ENCODE measurements around the gene CD2AP. TPM values are rescaled to one million over a fixed set of nuclear protein-coding genes. Genes with fewer than 3 reads are reported as not detected.

CD2AP gene, protein sequence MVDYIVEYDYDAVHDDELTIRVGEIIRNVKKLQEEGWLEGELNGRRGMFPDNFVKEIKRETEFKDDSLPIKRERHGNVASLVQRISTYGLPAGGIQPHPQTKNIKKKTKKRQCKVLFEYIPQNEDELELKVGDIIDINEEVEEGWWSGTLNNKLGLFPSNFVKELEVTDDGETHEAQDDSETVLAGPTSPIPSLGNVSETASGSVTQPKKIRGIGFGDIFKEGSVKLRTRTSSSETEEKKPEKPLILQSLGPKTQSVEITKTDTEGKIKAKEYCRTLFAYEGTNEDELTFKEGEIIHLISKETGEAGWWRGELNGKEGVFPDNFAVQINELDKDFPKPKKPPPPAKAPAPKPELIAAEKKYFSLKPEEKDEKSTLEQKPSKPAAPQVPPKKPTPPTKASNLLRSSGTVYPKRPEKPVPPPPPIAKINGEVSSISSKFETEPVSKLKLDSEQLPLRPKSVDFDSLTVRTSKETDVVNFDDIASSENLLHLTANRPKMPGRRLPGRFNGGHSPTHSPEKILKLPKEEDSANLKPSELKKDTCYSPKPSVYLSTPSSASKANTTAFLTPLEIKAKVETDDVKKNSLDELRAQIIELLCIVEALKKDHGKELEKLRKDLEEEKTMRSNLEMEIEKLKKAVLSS
- 22.7 TPM for polyA plus RNA-seq (2013, experiment 1 of 4)
- polyA plus RNA-seq (2013, experiment 2 of 4), result 25.5 TPM
- 18.8 TPM for polyA plus RNA-seq (2013, experiment 3 of 4)
- 19.2 TPM for polyA plus RNA-seq (2013, experiment 4 of 4)

DNA sequence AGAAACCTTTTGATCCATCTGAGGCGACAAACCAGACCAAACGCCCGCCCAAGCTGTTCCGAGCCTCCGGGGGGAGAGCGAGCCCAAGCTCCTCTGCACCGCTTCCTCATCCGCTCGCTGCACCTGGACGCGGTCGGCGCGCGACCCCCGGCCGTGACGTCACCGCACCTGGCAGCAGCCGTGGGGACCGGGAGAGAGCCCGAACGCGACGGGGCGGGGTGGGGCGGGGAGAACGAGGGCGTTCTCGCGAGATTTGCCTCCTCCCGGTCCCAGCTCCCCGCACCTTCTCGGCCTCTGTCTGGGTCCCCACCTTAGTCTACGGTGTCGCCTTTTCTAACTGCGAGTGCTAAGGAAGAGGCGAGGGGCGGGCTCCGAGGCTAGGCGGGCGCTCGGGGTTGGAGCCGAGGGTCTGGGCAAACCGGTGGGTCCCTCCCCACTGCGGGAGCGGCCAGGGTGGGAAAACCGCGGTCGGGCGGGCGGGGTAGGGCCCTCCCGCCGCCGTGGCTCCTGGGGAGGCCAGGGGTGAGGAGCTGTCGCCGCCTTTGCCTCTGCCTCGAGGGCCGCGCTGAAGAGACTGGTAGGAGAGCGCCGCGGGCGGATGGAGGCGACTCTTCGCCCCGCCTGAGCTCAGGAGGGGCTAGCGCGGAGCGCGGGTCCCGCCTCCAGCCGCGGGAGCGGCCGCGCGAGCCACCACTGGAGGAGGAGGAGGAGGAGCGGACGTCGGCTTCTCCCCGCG, at the start of gene CD2AP:
Gene CD2AP, plus strand, starts transcription at position 293 of the 736 bp plus-strand sequence. CDS start 456 bp downstream, outside the sequence.
- Histone ChIP-seq H3K27me3 (ENCODE audit: control insufficient read depth, insufficient read depth, low read length, poor library complexity, severe bottlenecking) (peaks cover 6% of the 10 kb centered on the region), H3K9me3 (ENCODE audit: control insufficient read depth, low read length) (no peaks in the 10 kb centered on the region), H3K4me1 (ENCODE audit: control insufficient read depth, insufficient read depth, low read length) (no peaks in the 10 kb centered on the region), H3K4me3 (ENCODE audit: insufficient read depth, low read depth, low read length) (peak within 1 kb of the TSS; percentile 83), H3K36me3 (ENCODE audit: control insufficient read depth, insufficient read depth, low read length) (no peaks in the 10 kb centered on the region), H3K27ac (ENCODE audit: insufficient read depth, low read depth, low read length, poor library complexity, severe bottlenecking) (peak within 1 kb of the TSS; percentile 87)
- 0% methylated on average over 83 of the region's 83 CpGs for WGBS, 2 experiments

DNA sequence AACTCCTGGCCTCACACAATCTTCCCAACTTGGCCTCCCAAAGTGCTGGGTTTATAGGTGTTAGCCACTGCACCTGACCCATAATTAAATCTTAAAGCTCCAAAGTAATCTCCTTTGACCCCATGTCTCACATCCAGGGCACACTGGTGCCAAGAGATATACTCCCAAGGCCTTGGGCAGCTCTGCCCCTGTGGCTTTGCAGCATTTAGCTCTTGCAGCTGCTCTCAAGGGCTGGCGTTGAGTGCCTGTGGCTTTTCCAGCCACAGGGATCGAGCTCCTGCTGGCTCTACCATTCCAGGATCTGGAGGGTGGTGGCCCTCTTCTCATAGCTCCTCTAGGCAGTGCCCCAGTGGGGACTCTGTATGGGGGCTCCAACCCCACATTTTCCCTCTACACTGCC, 49.3 kb upstream of the CD2AP start:
- Histone ChIP-seq H3K27me3 (ENCODE audit: control insufficient read depth, insufficient read depth, low read length, poor library complexity, severe bottlenecking) (no peaks in the 10 kb centered on the region), H3K9me3 (ENCODE audit: control insufficient read depth, low read length) (no peaks in the 10 kb centered on the region), H3K4me1 (ENCODE audit: control insufficient read depth, insufficient read depth, low read length) (no peaks in the 10 kb centered on the region), H3K36me3 (ENCODE audit: control insufficient read depth, insufficient read depth, low read length) (no peaks in the 10 kb centered on the region), H3K4me3 (ENCODE audit: insufficient read depth, low read depth, low read length) (no peak overlapping the region), H3K27ac (ENCODE audit: insufficient read depth, low read depth, low read length, poor library complexity, severe bottlenecking) (no peak overlapping the region)
- 93 to 94% methylated on average over 2 of the region's 2 CpGs for WGBS, 2 experiments

DNA sequence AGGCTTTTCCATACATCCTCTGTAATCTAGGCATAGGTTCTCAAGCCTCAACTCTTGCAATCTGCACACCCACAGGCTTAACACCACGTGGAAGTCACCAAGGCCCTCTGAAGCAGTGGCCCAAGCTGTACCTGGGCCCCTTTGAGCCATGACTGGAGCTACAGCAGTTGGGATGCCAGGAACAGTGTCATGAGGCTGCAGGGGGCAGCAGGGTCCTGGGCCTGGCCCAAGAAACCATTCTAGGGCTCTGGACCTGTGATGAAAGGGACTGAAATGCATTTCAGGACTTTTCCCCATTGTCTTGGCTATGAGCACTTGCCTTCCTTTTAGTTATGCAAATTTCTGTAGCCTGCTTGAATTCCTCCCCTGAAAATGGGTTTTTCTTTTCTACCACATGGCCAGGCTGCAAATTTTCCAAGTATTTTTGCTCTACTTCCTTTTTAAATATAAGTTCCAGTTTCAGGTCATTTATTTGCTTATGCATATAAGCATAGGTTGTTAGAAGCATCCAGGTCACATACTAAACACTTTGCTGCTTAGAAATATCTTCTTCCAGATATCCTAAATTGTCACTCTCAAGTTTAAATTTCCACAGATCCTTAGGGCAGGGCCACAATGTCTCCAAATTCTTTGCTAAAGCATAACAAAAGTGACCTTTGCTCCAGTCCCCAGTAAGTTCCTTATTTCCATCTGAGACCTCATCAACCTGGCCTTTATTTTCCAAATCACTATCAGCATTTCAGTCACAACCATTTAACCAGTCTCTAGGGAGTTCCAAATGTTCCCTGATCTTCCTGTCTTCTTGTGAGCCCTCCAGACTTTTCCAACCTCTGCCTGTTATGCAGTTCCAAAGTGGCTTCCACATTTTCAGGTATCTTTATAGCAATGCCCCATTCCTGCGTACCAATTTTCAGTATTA, 48.6 kb upstream of the CD2AP start:
- Histone ChIP-seq H3K9me3 (ENCODE audit: control insufficient read depth, low read length) (no peaks in the 10 kb centered on the region), H3K27me3 (ENCODE audit: control insufficient read depth, insufficient read depth, low read length, poor library complexity, severe bottlenecking) (no peaks in the 10 kb centered on the region), H3K27ac (ENCODE audit: insufficient read depth, low read depth, low read length, poor library complexity, severe bottlenecking) (no peak overlapping the region), H3K4me3 (ENCODE audit: insufficient read depth, low read depth, low read length) (no peak overlapping the region), H3K4me1 (ENCODE audit: control insufficient read depth, insufficient read depth, low read length) (no peaks in the 10 kb centered on the region), H3K36me3 (ENCODE audit: control insufficient read depth, insufficient read depth, low read length) (no peaks in the 10 kb centered on the region)
- 63 to 65% methylated on average over 2 of the region's 2 CpGs for WGBS, 2 experiments

DNA sequence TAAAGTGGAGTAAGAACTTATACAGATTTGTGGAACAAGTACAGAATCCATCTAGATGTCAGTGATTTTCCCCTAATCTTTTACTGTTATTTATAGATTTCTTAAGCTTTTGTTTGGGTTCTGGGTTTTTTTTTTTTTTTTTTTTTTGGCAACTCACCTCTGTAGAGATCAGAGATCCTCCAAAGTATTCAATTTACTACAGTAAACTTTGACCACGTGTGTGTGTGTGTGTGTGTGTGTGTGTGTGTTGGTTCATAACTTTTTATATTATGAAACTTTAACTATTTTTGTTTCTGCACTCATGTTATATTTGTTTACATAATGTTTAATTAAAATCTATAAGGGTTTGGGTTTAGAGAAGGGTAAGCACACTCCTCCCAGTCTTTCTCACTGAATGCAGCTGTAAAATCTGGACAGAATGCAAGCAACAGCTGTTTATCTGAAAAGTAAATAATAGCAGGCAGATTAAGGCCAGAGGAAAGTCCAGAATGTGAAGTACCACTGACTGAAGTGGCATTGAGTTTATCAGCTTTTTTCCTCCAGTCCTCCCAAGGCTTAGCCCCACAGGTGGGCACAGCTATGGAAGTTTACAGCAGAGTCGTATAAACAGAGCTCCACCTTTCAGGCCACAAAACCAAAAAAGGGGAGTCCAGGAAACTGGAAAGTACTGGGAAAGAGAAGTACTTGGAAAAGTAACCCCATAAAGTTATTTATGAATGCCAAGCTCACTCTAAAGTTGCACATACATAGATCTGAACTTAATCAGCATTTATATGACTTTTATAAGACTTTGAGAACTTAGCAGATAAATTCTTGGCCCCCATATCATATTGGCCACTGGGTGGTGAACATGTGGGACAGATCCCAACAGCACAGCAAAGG, 43.0 kb upstream of the CD2AP start:
- WGBS, 2 experiments, result 79% methylated on average over 1 of the region's 2 CpGs; no CpG with 5 or more reads in 1 of the 2 experiments
- H3K27ac ChIP-seq (ENCODE audit: insufficient read depth, low read depth, low read length, poor library complexity, severe bottlenecking), result no peak overlapping the region
- H3K27me3 ChIP-seq (ENCODE audit: control insufficient read depth, insufficient read depth, low read length, poor library complexity, severe bottlenecking), result no peaks in the 10 kb centered on the region
- no peaks in the 10 kb centered on the region for H3K36me3 ChIP-seq (ENCODE audit: control insufficient read depth, insufficient read depth, low read length)
- H3K4me3 ChIP-seq (ENCODE audit: insufficient read depth, low read depth, low read length), result no peak overlapping the region
- no peaks in the 10 kb centered on the region for H3K4me1 ChIP-seq (ENCODE audit: control insufficient read depth, insufficient read depth, low read length)
- H3K9me3 ChIP-seq (ENCODE audit: control insufficient read depth, low read length), result no peaks in the 10 kb centered on the region

DNA sequence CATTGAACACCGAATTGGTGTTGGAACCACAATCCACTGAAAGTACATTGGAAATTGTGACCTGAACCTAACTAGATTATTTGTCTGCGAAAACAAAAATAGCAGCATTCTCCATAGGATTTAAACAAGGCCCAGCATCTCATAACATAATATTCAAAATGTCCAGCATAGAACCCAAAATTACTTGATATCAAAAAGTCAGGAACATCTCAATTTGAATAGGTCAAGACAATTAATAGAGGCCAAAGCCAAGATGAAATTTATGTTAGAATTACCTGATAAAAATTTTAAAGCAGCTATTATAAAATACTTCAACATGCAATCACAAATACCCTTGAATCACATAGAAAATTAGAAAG, 42.4 kb upstream of the CD2AP start:
- 96 to 98% methylated on average over 2 of the region's 2 CpGs for WGBS, 2 experiments
- Histone ChIP-seq H3K36me3 (ENCODE audit: control insufficient read depth, insufficient read depth, low read length) (no peaks in the 10 kb centered on the region), H3K9me3 (ENCODE audit: control insufficient read depth, low read length) (no peaks in the 10 kb centered on the region), H3K27me3 (ENCODE audit: control insufficient read depth, insufficient read depth, low read length, poor library complexity, severe bottlenecking) (no peaks in the 10 kb centered on the region), H3K4me3 (ENCODE audit: insufficient read depth, low read depth, low read length) (no peak overlapping the region), H3K27ac (ENCODE audit: insufficient read depth, low read depth, low read length, poor library complexity, severe bottlenecking) (no peak overlapping the region), H3K4me1 (ENCODE audit: control insufficient read depth, insufficient read depth, low read length) (no peaks in the 10 kb centered on the region)

DNA sequence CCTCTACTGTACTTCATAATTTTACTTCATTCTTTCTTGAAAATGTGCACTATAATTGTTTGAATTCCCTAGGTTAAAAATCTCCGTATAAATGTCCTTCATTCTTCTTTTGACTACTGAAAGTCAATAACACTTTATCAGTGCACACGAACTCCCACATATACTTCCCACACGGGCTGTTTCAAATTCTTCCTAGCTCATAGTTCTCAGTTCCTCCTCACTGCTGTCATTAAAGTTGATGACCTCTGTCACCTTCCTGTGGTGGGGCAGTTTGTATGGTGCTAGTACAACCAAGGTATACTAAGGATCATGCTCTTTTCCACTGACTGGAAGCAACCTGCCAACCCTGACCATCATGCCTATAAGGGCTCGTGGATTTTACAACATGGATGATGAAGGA, 40.0 kb upstream of the CD2AP start:
- Histone ChIP-seq H3K4me1 (ENCODE audit: control insufficient read depth, insufficient read depth, low read length) (no peaks in the 10 kb centered on the region), H3K4me3 (ENCODE audit: insufficient read depth, low read depth, low read length) (no peak overlapping the region), H3K36me3 (ENCODE audit: control insufficient read depth, insufficient read depth, low read length) (no peaks in the 10 kb centered on the region), H3K27ac (ENCODE audit: insufficient read depth, low read depth, low read length, poor library complexity, severe bottlenecking) (no peak overlapping the region), H3K9me3 (ENCODE audit: control insufficient read depth, low read length) (no peaks in the 10 kb centered on the region), H3K27me3 (ENCODE audit: control insufficient read depth, insufficient read depth, low read length, poor library complexity, severe bottlenecking) (no peaks in the 10 kb centered on the region)
- WGBS, 2 experiments, result 89 to 92% methylated on average over 4 of the region's 4 CpGs

DNA sequence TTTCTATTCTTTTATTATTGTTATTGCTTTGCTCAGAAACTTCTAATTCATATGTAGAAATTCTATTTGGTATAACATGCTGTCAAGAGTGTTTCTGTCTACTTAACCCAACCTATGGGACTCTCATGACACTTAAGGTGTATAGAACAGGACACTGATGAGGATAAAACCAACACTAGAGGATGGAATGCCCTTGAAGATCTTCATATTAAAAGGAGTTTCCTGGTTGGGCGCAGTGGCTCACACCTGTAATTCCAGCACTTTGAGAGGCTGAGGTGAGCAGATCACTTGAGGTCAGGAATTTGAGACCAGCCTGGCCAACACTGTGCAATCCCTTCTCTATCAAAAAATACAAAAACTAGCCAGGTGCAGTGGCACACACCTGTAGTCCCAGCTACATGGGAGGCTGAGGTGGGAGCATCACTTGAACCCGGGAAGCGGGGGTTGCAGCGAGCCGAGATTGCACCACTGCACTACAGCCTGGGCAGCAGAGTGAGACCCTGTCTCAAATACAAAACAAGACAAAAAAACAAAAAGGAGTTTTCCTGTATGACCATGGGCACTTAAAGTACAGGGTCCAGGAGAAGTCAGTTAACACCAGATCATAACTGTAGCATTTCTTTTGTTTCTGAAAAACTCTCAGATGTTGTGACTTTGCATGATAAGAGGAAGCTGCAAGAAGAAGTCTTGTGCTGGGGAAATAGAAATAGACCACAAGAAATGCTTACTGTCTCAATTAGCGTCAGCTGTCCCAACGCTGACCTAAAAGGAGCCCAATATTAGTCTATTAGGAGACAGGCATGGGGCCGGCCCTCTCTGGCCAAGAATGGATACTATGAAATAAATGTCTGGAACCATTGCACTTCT, 38.9 kb upstream of the CD2AP start:
- Histone ChIP-seq H3K4me3 (ENCODE audit: insufficient read depth, low read depth, low read length) (no peak overlapping the region), H3K4me1 (ENCODE audit: control insufficient read depth, insufficient read depth, low read length) (no peaks in the 10 kb centered on the region), H3K36me3 (ENCODE audit: control insufficient read depth, insufficient read depth, low read length) (no peaks in the 10 kb centered on the region), H3K27me3 (ENCODE audit: control insufficient read depth, insufficient read depth, low read length, poor library complexity, severe bottlenecking) (no peaks in the 10 kb centered on the region), H3K27ac (ENCODE audit: insufficient read depth, low read depth, low read length, poor library complexity, severe bottlenecking) (no peak overlapping the region), H3K9me3 (ENCODE audit: control insufficient read depth, low read length) (no peaks in the 10 kb centered on the region)
- WGBS, 2 experiments, result 94% methylated on average over 8 of the region's 8 CpGs

DNA sequence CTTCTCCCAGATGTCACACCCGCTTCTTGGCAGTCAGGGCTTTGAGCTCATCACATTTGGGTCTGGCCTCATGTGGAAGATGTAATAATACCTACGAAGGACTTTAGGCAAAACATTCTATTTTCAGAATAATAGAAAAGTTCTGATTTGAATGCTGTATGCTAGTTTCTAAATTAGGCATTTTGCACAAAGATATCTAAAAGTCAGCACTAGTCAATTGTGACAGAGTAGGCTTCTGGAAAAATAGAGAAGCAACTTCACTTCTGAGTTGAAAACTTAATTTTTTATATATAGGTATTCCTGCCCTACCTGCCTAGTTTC, 38.3 kb upstream of the CD2AP start:
- Histone ChIP-seq H3K36me3 (ENCODE audit: control insufficient read depth, insufficient read depth, low read length) (no peaks in the 10 kb centered on the region), H3K4me1 (ENCODE audit: control insufficient read depth, insufficient read depth, low read length) (no peaks in the 10 kb centered on the region), H3K27me3 (ENCODE audit: control insufficient read depth, insufficient read depth, low read length, poor library complexity, severe bottlenecking) (no peaks in the 10 kb centered on the region), H3K9me3 (ENCODE audit: control insufficient read depth, low read length) (no peaks in the 10 kb centered on the region), H3K4me3 (ENCODE audit: insufficient read depth, low read depth, low read length) (no peak overlapping the region), H3K27ac (ENCODE audit: insufficient read depth, low read depth, low read length, poor library complexity, severe bottlenecking) (no peak overlapping the region)
- 91 to 93% methylated on average over 1 to 2 of the region's 2 CpGs for WGBS, 2 experiments

All from ectodermal cell (in vitro differentiated cells).